SW 1271 (cell line): ENCODE measurements around the gene PJA2.

ENCODE experiments used
- DNase-seq, 2 experiments: peaks; one replicate each; lab custom pipeline; 2025; lab: John Stamatoyannopoulos, UW

The PJA2 gene

GRCh38 chr5:109350537-109351270 lies 59.1 kb downstream of the PJA2 start:
- DNase-seq = no peak

GRCh38 chr5:109349388-109349787 lies 60.4 kb downstream of the PJA2 start:
- no peak for DNase-seq

GRCh38 chr5:109347252-109347888 lies 62.4 kb downstream of the PJA2 start:
- DNase-seq = no peak

- DNase-seq = no peak
Observed at GRCh38 chr5:109345699-109346098, 64.1 kb downstream of the PJA2 start.

- DNase-seq = no peak
Observed at GRCh38 chr5:109340351-109340750, 69.4 kb downstream of the PJA2 start.

GRCh38 chr5:109335114-109335513 lies 74.7 kb downstream of the PJA2 start:
- no peak for DNase-seq

GRCh38 chr5:109334056-109334455 lies 75.7 kb downstream of the PJA2 start:
- DNase-seq = no peak

GRCh38 chr5:109329333-109330237 lies 80.2 kb downstream of the PJA2 start:
- no peak for DNase-seq

- no peak for DNase-seq
Observed at GRCh38 chr5:109328626-109329025, 81.1 kb downstream of the PJA2 start.

- no peak for DNase-seq
Observed at GRCh38 chr5:109327570-109327969, 82.2 kb downstream of the PJA2 start.

- no peak for DNase-seq
Observed at GRCh38 chr5:109326919-109327318, 82.9 kb downstream of the PJA2 start.

- DNase-seq = no peak
Observed at GRCh38 chr5:109325456-109325855, 84.3 kb downstream of the PJA2 start.

GRCh38 chr5:109324931-109325330 lies 84.8 kb downstream of the PJA2 start:
- DNase-seq = no peak

GRCh38 chr5:109324351-109324750 lies 85.4 kb downstream of the PJA2 start:
- no peak for DNase-seq

- no peak for DNase-seq
Observed at GRCh38 chr5:109322694-109323093, 87.1 kb downstream of the PJA2 start.

GRCh38 chr5:109319351-109319750 lies 90.4 kb downstream of the PJA2 start:
- no peak for DNase-seq

- DNase-seq = no peak
Observed at GRCh38 chr5:109318455-109319108, 91.2 kb downstream of the PJA2 start.

- no peak for DNase-seq
Observed at GRCh38 chr5:109316634-109317033, 93.1 kb downstream of the PJA2 start.

- no peak for DNase-seq
Observed at GRCh38 chr5:109315245-109315644, 94.5 kb downstream of the PJA2 start.

GRCh38 chr5:109313127-109313526 lies 96.6 kb downstream of the PJA2 start:
- DNase-seq = no peak

GRCh38 chr5:109312695-109313094 lies 97.1 kb downstream of the PJA2 start:
- no peak for DNase-seq

- no peak for DNase-seq
Observed at GRCh38 chr5:109310315-109310714, 99.5 kb downstream of the PJA2 start.
